HG02943 (cell line): ENCODE measurements around the gene AMFR.

ENCODE experiments used
- ATAC-seq: cut with Tn5 transposase; IDR thresholded peaks from one replicate; pipeline ENCODE4 v1.9.1; 2021; ENCODE audit warnings: mild to moderate bottlenecking, low read depth, moderate library complexity; ENCODE audit not compliant: unreplicated experiment

AMFR gene

DNA sequence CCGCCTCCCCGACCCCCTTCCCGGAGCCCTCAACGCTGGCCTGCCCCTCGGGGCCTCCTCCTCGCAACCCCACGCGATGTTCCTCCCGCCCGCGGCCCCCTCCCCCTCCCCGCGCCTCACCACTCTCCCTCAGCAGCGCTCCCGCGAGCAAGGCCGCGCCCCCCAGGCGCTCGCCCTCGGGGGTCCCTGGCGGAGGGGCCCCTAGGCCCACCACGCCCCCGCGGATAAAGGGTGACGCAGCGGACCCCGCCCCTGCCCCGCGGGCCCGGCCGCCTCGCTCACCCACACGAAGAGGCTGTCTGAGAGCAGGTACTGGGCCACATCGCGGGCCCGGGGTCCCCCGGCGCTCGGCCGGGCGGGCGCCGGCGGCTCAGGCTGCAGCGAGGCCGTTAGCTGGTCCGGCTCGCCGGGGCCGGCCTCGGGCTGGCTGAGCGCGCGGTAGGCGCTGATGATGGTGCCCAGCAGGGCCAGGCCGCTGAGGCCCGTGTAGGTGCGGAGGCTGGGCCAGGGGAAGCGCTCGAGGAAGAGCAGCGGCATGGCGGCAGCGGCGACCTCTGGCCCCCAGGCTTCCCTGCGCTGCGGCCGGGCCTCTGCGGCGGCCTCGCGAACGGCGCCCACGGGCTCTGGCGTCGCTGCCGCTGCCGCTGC is 430 bp downstream of the AMFR start:
- ATAC-seq = peak; percentile 34

DNA sequence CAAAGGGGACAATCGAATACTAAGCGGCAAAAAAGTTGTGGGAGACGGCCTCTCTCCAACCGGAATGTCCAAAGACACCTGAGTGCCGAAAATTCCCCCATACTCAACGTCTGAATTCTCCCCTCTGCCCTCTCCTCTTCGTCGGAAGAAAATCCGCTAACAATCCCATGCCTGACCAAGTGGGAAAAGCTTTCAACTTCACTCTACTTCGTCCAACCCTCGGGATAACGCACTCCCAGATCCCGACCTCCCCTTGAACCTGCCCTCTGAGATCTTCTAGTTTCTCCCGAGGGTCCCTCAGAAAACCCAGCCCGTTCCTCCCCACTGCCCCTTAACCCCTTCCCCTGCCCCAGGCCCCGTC is 961 bp downstream of the AMFR start:
- no peak for ATAC-seq

DNA sequence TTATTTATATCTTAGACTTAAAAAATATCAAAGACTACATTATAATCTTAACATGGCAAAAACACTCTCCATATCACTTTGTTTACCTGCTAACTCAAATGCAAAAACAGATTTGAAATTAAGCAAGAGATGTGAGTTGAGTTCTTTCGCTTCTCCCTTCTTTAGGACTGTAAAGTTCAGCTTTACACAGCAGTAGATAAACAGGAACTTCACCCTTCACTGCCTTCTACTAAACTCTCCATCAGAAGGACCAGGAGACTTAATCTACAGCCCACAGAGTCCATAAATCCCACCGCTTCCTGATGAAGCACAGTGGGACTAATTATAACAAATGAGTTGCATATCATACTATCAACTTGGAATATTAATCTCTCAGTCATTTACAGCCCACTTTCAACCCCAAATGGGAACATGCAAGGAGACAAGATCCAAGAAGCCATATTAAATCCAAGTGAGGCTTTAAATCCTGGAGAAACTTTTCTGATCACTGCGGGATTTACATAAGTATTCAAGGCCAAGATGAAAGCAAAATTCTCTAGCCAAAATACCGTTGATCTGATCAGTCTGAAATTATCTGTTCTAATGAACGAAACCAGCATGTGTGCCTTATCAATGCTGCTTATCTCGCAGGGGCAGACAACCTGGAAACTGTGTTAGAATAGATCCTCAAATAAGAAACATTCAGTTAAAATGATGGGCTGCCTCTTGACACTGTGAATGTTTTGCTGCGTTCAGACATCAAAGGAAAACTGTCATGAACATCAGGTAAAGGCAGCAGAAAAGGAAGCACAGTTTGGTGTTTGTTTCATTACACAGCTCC is 1.6 kb downstream of the AMFR start:
- no peak for ATAC-seq

DNA sequence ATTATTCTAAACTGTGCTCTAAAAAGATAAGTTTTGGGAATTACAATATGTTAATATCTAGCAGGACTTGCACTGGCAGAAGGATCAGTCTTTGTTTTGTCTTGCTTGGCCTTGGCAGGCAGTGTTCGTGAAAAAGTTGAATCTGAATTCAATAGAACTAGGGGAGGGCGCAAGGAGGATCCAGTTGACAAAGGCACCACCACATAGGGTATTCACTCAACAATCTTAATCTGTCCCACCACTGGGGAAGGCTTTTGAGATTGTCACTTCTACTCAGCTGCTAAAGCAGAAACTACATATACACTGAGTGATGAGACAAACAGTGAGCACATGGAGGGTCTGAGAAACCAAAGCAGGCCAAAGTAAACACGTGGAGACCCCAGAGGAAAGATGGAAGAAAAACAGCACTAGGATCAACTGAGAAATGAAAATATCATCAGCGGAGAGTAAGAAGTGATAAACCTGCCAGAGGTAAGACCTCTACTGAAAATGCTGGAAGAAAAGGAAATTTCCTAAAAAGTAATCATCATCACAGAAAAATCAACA is 2.4 kb downstream of the AMFR start:
- ATAC-seq = no peak

DNA sequence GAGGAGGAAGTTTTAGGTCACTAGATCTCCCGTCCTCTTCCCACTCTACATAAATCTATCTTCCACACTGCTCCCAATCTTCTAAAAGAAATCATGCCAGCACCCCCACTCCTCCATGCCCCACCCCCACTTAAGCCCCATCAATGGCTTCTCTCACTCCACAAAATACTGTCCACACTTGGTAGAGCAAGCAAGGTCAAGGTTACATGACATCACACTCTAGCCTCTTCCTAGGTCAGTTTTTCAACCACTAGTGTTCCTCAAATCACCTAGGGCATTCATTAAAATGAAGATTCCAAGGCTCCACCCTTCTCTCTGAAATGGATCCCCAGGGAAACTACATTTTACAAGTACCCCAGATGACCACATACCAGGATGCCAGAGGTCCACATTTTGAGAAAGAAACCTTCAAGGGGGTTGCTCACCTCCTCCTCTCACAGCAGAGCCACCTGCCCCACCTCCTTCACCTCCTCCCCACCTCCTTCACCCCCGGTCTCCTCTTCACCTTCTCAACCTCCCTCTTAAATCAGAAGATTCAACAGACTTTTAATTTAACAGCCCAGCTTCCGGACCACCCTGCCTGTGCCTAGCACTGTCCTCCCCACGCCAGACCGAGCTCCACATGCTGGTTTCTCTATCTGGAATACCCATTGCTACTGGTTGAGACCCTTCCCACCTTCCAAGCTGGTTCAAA is 3.2 kb downstream of the AMFR start:
- no peak for ATAC-seq

DNA sequence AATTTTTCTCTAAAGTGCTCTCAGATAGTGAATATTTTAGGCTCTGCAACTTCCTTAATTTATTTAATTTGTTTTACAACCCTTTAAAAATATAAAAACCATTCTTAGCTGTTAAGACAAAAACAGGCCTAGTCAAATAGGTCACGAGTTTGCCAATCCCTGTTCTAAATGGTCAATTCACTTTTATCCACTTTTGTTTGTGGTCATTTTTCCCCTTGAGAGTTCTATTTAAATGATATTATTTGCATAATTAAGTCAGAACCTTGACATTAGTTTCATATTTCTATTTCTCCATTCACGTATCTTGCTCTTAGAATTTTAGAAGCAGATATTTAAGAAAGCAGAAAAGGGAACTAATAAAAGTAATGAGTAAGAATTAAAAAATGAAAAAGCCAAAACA is 4.0 kb downstream of the AMFR start:
- no peak for ATAC-seq

DNA sequence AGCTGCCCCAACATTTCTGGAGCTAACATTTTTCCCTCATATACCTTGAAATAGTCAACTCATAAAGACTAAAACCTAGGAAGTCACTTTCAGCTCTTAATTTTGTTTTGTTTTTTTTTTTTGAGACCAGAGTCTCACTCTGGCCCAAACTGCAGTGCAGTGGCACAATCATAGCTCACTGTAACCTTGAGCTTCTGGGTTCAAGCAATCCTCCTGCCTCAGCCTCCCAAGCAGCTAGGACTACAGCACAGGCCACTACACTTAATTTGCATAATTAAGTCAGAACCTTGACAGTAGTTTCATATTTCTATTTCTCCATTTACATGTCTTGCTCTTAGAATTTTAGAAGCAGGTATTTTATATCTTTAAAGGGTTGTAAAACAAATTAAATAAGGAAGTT is 4.7 kb downstream of the AMFR start:
- no peak for ATAC-seq

DNA sequence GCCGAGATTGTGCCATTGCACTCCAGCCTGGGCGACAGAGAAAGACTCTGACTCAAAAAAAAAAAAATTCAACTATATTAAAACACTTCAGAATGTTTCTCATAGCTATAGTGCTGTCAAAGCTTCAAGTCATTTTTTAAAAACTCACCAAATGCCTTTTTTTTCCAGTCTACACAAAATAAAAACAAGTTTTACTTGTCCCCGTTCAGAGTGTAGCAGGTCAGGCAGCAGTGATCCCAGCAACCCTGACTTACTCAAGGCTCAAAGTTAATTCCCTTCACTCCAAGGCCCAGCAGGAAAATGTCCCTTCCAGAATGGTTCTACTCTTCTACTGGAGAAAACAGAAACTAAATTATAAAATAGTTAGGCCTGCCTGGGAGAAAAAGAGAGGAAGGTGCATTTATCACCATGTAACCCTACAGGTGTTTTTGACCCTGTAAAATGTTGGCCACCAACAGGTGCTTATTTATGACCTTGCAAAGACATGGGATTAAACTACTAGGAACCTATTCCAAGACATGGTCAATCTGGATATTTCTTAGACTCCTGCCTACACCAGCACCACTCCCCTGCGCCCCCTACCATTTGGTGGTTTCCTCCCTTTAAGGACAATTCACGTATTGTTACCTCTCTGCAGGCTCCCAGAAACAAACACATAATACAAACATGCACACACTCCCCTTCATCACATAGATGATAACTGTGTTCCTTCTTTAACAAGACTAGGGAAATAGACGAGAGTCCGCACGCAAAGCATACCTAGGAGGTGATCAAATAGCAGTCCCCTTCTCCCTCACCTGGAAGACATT is 5.4 kb downstream of the AMFR start:
- ATAC-seq = no peak

DNA sequence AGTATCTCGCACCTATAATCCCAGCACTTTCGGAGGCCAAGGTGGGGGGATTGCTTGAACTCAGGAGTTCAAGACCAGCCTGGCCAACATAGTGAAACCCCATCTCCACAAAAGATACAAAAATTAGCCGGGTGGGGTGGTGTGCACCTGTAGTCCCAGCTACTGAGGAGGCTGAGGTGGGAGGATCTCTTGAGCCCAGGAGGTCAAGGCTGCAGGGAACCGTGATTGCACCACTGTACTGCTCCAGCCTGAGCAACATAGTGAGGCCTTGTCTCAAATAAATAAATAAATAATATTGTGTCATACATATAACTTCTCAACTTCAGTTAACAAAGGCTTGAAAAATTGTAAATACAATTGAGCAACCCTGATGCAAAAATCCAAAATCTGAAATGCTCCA is 8.2 kb downstream of the AMFR start:
- no peak for ATAC-seq

DNA sequence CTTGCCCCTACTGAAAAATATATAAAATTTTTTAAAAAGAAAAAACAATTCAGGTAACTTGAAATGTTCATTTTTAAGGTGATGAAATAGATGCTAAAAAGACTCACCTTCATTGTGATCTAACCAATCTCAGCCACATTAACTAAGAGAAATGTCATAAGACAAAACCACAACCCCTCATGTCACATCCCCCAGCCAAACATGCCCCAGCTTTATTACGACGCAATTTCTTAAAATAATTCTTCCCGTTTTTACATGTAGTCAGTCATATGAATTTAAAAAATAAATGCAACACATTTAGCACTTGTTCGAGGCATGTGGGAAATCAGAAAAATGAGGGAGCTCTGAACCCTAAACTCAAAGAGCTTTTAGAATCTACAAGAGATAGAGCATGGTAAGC is 9.5 kb downstream of the AMFR start:
- ATAC-seq = no peak

DNA sequence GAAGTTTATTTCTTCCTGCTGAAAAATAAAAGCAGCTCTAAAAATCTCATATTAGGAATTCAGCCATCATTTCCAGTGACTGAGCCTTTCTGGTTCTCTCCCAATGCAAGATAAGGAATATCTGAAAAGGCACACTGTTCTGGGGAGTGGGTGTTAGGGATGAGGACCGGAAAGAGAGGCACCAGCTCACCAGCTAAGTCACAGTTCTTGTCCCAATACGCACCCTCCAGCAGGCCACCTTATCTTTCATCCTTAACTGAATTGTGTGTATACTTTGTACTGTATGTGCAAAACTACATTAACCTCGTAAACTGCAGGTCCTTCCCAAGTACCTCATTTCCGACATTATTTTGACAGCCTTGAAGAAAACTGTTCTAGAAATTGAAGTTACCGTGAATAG is 11.0 kb downstream of the AMFR start:
- no peak for ATAC-seq

DNA sequence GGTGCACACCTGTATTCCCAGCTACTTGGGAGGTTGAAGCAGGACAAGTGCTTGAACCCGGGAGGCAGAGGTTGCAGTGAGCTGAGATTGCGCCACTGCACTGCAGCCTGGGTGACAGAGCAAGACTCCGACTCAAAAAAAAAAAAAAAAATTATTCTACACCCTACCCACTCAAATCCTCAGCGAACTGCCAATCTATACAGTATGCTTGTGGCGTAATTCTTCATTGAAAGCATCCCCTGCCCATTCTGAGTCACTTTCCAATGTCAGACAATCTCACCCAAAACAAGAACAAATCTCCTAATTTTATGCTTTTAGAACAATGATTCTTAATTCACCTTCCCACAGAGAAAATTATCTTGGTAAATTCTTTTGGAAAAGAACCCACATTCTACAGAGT is 12.0 kb downstream of the AMFR start:
- no peak for ATAC-seq

DNA sequence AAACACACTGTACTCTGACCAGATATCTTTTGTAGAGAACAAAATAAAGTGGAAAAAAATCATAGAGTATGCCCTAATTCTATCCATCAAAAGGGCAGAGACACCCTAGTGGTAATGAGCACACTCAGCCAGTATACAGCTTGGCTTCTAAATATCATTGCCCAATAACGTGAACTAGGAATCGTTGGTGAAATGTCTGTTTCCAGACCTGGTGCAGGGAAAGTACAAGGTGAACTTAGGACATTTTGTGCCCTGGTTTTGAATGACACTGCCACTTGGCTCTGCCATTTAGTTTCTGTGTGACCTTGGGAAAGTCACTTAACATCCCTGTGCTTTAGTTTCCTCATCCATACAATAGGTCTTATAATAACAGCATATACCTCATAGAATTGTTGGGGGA is 13.7 kb downstream of the AMFR start:
- no peak for ATAC-seq

DNA sequence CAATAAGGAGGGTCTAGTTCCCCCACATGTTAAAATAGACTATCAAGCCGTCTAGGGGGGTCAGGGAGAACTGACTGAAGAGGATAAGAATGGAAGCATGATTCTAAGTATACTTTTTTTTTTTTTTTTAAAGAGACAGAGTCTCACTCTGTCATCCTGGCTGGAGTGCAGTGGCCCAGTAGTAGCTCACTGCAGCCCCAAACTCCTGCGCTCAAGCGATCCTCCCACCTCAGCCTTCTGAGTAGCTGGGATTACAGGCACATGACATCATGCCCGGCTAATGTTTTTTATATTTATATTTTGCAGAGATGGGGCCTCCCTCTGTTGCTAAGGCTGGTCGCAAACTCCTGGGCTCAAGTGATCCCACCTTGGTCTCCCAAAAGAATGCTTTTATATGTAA is 14.2 kb downstream of the AMFR start:
- ATAC-seq = no peak

DNA sequence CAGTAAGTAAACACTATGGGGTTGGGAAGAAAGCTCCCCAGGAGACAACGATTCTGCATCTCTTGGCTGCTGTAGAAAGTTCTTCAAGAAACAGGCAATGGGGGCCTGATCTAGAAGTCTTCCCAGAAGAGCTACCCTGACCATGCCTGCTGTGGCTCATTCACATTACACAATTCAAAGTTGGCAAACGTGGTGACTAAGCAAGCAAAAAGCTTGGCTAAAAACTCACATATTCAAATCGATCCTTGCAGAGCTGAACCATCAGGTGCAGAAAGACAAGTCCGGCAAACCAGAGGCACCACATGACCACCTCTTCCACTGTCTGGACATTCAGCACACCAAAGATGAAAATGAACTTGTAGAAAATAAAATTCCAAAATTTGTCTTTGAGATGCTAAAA is 16.1 kb downstream of the AMFR start:
- no peak for ATAC-seq

DNA sequence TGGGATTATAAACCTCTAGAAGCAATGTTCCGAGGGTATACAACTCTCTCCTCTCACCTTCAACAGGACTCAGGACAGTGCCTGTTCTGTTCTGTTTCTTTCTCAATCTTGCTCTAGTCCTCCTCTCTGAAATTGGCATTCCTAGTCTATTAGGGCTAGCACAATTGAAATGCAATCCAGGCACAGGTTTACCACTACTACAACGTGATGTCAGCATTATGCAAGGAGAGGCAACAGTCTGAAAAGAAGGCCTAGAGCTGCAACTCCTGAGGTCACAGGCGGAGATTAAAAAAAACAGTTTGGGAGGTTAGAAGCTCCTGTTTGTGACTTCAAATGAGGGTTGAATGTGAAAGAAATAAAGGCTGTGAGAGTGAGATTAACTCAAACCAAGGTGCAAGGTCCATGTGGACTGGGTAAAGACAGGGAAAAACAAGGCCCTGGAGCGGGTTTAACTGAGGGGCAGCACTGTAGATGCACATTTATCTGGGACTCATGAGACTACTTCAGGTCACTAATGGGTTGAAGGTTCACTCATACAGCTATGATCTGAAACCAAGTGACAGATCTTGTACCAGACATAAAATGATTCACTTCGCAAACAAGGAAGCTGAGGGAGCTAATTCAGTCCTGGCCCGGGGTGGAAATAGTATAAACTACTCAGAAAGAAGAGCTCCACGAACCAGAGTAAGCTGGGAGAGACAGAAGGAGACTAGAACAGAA is 16.8 kb downstream of the AMFR start:
- no peak for ATAC-seq

DNA sequence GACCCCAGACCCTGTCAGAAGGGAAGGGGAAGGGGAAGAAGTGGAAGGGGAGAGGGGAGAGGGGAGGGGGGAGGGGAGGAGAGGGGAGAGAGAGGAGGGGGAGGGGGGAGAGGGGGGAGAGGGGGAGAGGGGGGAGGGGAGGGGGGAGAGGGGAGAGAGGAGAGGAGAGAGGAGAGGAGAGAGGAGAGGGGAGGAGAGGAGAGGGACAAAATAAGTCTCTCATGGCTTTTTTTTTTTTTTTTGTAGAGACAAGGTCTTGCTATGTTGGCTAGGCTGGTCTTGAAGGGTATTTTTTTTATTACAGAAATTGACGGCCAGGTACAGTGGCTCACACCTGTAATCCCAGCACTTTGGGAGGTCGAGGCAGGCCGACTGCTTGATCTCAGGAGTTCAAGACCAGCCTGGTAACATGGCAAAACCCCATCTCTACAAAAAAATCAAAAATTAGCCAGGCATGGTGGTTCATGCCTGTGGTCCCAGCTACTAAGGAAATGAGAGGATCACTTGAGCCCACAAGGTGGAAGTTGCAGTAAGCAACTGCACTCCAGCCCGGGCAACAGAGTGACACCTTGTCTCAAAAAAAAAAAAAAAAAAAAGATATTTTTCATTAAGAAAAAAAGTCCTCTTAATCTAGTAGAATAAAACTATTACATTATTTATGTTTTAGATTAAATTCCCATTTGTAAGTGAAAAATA is 19.2 kb downstream of the AMFR start:
- no peak for ATAC-seq

DNA sequence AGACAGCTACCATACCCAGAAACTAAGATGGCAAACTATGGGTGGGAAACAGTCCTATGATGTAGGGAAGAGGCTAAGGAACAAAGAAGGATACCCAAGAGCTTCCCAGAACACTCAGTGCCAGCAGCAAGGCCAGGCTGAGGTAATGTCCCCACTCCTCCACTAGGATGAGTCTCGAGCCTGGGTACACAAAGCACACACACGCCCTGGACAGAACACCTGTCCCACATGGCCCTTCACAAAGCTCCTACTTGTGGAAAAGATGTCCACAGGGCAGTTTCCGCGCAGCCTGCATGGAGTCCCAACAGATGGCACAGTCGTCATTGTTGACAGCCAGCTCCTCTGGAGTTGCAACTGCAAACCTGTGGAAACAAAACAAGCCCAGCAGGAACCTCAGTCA is 23.9 kb downstream of the AMFR start:
- no peak for ATAC-seq

DNA sequence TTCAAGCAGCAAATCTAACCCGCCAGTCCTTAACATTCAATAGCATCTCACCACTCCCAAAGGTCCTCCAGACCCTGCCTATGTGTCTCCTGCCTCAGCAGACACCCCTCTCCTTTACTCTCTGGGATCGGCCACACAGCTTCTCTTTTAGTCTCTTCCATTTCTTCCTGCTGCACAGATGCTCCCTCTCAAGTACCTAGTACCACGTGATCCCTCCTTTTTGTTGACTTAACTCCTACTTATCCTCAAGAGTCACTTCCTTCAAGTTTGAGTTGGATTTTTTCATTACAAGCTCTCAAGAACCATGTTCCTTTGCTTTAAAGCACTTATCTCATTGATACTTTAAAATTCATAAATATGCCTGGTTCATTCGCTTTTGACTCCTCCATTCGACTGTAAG is 24.9 kb downstream of the AMFR start:
- no peak for ATAC-seq

DNA sequence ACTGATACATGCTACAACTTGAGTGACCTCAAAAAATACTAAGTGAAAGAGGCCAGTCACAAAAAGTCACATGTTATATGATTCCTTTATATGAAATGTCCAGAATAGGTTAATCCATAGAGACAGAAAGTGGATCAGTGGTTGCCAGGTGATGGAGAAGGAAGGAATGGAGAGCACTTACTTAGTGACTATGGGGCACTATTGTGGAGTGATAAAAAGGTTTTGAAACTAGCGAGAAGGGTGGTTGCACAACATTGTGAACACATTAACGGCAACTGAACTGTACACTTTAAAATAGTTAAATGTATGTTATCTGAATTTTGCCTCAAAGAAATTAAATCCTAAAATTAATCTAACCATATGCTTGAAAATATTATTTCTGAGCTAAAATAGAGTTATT is 25.9 kb downstream of the AMFR start:
- ATAC-seq = no peak
